Stomach smooth muscle (tissue), 2 donors: Measurements from ENCODE around the gene CT47C1.

Source experiments
- H3K27ac ChIP-seq: one replicate; pipeline ENCODE4 v1.7.0; 2013; ENCODE audit warnings: mild to moderate bottlenecking, low read length, inconsistent platforms
- H3K27me3 ChIP-seq, 2 donors: one replicate each; pipeline ENCODE4 v1.7.0; 2013; ENCODE audit warnings: low read length in 2 of 2; ENCODE audit not compliant: insufficient read depth in 2 of 2, control insufficient read depth in 1 of 2
- H3K36me3 ChIP-seq, 2 donors: one replicate each; pipeline ENCODE4 v1.7.0; 2013; ENCODE audit warnings: low read length in 2 of 2; ENCODE audit not compliant: control insufficient read depth in 2 of 2, insufficient read depth in 2 of 2
- H3K4me1 ChIP-seq: one replicate; pipeline ENCODE4 v1.7.0; 2013; ENCODE audit warnings: low read length; ENCODE audit not compliant: control insufficient read depth, insufficient read depth
- H3K4me3 ChIP-seq, 2 donors: one replicate each; pipeline ENCODE4 v1.7.0; 2013; ENCODE audit warnings: low read length in 2 of 2
- H3K9ac ChIP-seq, 2 donors: one replicate each; pipeline ENCODE4 v1.7.0; 2013; ENCODE audit warnings: low read length in 2 of 2, mild to moderate bottlenecking in 1 of 2
- H3K9me3 ChIP-seq, 2 donors: one replicate each; pipeline ENCODE4 v1.7.0; 2013; ENCODE audit warnings: low read length in 2 of 2; ENCODE audit not compliant: control insufficient read depth in 2 of 2
- donor health status: healthy.
- donor health status: Pancreatic carcinoma.

The CT47C1 gene

GRCh38 chrX:119105826-119106225, 33.0 kb downstream of the CT47C1 start:
- Histone ChIP-seq H3K27ac (no peak overlapping the region), H3K9me3 (no peaks in the 10 kb centered on the region), H3K4me1 (no peaks in the 10 kb centered on the region), H3K9ac (no peak overlapping the region), H3K27me3 (peaks cover 0 to 5% of the 10 kb centered on the region in 2 donors), H3K36me3 (no peaks in the 10 kb centered on the region), H3K4me3 (no peak overlapping the region)

- no peak overlapping the region for H3K27ac ChIP-seq
- H3K27me3 ChIP-seq, result peaks cover 0 to 7% of the 10 kb centered on the region in 2 donors
- no peaks in the 10 kb centered on the region for H3K36me3 ChIP-seq
- H3K4me1 ChIP-seq, result no peaks in the 10 kb centered on the region
- no peak overlapping the region for H3K9ac ChIP-seq
- H3K9me3 ChIP-seq, result no peaks in the 10 kb centered on the region
- H3K4me3 ChIP-seq, result no peak overlapping the region
Observed at GRCh38 chrX:119107206-119107605, 34.4 kb downstream of the CT47C1 start.

GRCh38 chrX:119118780-119119395, 46.1 kb downstream of the CT47C1 start:
- peaks cover 0 to 4% of the 10 kb centered on the region in 2 donors for H3K27me3 ChIP-seq

GRCh38 chrX:119121341-119121740, 48.5 kb downstream of the CT47C1 start:
- no peaks in the 10 kb centered on the region for H3K4me1 ChIP-seq
- H3K27ac ChIP-seq, result no peak overlapping the region
- H3K4me3 ChIP-seq, result no peak overlapping the region
- H3K36me3 ChIP-seq, result no peaks in the 10 kb centered on the region
- no peak overlapping the region for H3K9ac ChIP-seq
- peaks cover 0 to 4% of the 10 kb centered on the region in 2 donors for H3K27me3 ChIP-seq
- no peaks in the 10 kb centered on the region for H3K9me3 ChIP-seq

More at GRCh38 chrX:119118780-119119395, 46.1 kb downstream of the CT47C1 start:
- Histone ChIP-seq H3K36me3 (no peaks in the 10 kb centered on the region), H3K9me3 (no peaks in the 10 kb centered on the region), H3K9ac (no peak overlapping the region), H3K27ac (no peak overlapping the region), H3K4me1 (no peaks in the 10 kb centered on the region), H3K4me3 (no peak overlapping the region)
